GM04503 (cell line): ENCODE results near the gene TMEM35A.
"Not testable (repeated sequence)": the region's sequence is repeated elsewhere in the genome, so short reads cannot be mapped to it uniquely, and the experiment has no call there.

Source experiments
- DNase-seq: peaks from one replicate; pipeline ENCODE4 v3.0.0-alpha.2; 2012; ENCODE audit warnings: low read depth

Gene TMEM35A, protein sequence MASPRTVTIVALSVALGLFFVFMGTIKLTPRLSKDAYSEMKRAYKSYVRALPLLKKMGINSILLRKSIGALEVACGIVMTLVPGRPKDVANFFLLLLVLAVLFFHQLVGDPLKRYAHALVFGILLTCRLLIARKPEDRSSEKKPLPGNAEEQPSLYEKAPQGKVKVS

DNA sequence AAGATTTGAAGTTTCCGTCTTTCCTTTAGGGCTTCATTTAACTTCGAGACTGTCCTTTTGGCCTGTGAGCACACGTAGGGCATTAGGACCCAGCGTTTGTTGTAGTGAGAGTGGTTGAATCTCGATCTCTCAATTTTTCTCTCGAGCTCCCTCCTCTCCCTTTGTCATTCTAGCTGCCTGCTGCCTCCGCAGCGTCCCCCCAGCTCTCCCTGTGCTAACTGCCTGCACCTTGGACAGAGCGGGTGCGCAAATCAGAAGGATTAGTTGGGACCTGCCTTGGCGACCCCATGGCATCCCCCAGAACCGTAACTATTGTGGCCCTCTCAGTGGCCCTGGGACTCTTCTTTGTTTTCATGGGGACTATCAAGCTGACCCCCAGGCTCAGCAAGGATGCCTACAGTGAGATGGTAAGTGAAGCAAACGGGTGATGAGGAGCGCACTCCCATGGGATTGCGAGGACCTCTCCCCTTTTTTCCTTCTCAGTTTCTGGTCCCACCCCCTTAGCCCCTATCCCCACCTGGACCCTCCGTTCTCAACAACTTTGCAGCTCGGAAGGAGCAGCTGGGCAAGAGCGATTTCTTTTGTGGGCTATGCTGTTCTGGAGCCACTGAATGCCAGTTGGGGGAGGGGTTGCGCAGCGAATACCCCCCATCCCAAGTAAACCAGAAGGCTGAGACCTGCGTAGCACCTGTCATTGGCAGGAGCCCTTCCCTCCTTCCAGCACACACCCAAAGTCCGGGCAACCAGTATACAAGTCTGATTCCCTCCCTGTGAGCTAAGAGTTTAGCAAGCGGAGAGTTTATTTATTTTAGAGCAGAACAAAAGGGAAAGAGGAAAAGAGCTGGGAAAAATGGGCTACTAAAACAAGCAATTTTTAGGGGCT is at the start of gene TMEM35A:
TSS of gene TMEM35A (plus strand) at position 164 of the 883 bp plus-strand sequence. CDS start at position 288, 124 bp downstream.
- no peak for DNase-seq

DNA sequence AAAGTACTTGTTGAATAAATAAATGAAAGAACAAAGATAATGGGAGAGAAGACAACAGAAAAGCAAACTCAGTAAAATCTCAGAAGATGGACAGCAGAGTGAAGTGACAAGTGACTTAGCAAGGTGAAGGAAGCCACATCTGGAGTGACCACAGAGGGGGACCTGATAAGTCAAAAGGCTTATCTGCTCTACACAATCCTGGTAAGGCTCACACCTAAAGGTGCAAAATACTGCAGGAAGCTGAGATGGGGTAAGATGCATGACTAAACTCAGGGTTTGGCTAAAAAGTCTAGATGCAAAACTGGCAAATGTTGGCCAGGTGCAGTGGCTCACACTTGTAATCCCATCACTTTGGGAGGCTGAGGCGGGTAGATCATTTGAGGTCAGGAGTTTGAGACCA is 49.0 kb upstream of the TMEM35A start:
- no peak for DNase-seq

DNA sequence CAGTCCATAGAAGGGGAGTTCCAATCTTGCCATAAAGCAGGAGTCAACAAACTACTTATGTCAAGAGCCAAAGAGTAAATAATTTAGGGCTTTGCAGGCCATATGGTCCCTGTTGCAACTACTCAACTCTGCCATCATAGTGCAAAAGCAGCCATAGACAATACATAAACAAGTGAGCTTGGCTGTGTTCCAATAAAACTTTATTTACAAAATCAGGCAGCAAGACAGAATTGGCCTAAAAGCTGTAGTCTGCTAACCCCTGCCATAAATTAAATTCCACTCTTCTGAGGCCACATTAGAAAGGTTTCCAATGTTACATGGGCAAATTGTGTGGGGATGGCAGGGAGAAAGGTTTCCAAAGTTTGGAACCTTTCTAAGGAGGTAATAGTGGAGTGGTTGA is 41.4 kb upstream of the TMEM35A start:
- DNase-seq: no peak

DNA sequence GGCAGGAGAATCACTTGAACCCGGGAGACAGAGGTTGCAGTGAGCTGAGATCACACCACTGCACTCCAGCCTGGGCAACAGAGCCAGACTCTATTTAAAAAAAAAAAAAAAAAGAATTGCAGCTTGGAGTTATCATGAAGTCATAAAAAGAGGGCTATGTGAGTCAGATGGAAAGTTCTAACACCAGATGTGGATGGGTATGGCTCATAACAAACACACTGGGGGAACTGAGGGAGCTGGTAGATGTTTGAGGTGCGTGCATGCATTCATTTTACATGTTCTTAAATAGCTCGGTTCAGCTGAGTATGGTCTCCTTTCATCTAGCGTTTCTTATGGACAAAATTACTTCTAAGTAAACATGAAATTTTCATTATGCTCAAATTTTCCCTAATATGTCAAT is 38.5 kb upstream of the TMEM35A start:
- no peak for DNase-seq

DNA sequence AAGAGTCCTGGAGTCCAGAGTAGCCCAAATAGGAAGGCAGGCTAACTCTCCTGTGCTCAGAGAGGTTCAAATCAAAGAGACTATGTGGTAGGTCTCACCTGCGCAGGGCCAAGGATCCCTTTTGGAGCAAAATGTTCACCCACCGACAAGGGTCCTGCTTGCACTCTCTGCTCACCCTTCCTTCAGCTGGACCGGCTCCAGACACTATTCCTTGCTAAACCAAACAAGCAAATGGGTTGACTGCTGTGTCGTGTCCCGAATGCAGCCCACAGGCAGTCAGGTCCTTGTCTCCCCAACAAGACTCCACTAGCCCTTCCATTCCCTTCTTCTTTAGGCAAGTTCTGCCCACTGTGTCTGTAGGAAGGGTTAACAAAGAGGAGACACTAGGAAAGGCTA is 27.5 kb upstream of the TMEM35A start:
- DNase-seq: no peak

DNA sequence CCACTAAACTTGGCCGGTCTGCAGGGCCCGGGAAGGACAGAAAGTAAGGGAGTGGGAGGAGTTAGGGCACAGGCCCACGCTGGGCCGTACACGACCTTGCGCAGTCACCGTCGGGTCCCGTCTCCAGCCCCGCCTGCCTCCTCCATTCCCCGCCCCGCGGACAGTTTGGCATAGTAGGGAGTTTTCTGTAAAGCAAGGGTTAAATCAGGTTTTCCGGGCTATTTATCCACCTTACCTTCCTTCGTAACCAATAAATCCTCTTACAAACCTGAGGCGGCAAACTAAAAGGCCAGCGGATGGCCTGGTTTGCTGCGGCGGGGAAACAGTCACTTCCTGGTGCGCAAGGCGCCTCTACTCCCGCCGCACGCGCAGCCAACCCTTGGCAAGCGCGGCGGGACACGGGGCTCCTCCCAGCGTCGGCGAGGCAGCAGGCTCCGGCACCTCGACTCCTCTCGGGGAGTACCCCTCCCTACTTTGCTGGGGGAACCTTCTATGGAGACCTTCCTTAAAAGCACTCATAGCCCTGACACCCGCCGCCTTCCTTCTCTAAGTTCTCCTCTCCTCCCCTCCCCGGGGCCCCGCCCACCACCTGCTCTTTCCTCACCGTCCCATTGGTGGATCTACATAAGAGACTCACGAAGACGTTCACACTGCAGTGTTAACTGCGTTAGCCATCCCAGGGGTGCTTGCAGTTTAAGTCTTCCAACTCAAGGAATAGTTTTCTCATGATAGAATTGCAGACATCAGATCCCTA is 27.0 kb upstream of the TMEM35A start, which contains the start of gene TRMT2B:
TSS of gene TRMT2B (minus strand) at position 563 of the 754 bp plus-strand sequence. CDS start 9,822 bp downstream, outside the sequence.
- peak; percentile 27 for DNase-seq

DNA sequence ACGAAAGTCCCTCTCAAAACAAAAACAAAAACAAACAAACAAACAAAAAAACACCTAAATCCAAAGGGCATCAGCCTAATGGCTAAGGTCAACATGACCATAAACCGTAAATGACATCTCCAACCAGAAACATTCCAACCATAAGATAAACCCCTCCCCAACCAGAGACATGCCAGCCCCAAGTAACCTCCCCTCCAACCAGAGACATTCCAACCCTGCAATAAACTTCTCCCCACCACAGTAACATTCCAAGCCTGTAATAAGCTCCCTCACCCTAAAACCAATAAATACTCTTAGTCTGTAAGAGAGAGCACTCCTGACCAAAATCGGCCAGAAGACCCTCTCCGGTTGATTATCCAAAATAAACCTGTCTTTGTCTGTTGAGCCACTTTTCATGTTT is 22.1 kb upstream of the TMEM35A start:
- DNase-seq: not testable (repeated sequence)

DNA sequence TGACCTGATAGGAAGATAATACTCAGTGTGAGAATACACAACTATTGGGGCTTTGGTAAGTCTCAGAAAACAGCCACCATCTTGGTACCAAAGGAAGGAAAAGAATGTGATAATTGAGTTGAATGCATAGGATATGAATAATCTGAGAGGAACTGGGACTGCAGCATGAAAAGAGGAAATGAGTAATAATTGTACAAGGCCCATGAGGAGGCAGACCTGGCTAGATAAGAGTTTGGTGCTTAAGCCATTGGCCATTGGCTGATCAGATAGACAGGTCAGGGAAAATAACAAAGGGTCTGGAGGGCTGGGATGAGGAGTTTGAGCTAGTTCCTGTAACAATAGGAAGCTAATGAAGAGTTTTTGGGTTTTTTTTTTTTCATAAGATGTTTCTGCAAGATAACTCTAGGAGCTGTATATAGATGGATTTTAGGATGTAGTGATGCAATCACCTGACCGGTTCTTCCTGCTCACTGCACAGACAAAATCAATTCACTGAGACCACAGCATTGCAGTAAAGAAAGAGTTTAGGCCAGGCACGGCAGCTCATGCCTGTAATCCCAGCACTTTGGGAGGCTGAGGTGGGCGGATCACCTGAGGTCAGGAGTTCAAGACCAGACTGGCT is 21.5 kb upstream of the TMEM35A start:
- peak; percentile 25 for DNase-seq

DNA sequence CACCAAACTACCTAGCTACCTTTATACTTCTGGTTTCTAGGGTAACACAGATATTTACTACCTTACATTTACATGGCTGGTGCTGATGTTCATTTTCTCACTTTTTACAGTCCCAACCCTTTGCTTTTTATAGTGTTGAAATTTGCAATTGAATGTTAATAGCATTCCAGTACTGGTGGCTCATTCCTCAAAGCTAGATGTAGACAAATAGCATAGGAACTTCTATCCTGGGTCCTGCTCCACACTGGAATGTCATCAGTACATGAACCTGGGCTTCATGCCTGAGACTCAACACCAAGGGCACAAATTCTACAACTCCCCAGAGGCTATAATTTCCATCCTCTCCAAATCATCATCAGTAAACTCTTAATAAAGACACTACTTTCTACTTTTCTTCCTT is 16.5 kb upstream of the TMEM35A start:
- peak; percentile 56 for DNase-seq

DNA sequence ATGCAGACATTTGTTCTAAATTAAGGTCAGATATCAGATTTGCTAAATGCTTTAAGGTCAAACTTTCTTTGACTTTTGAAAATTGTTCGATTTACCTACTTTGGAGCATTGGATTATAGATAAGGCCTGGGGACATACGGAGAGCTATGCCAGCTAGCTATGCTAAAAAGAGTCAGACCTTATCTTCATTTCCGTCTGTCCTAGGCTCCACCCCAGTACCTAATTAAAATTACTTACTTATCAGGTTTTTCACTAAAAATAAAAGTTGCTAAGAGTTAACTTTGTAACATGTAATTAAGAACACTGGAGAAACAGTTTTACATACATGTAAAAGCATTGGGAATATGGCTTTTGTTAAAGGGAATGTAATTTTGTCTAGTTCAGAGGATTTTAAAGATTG is 7.1 kb upstream of the TMEM35A start:
- no peak for DNase-seq

DNA sequence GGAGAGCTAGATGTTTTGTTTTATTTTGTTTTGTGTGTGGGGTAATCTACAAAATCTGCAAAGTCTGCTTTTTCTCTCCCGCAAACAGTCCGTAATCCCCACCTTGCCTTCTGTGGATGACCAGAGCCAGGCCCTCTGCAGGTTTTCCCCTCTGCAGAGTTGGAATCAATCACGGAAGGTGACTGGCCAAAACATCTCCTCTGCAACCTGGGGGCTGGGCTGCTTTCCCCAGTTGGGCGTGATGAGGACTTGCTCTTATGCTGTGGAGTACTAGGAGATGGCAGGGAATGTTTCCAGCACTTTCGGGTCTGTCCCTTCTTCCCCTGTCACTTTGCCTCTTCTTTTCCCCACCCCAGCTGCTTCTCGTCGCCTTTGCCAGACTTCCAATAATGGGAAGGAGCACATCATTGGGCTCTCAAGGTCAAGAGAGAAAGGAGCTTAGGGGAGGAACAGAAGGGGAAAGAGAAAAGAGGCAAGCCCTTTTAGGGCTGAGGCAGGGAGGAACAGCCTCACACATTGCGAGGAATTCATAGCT is 1.1 kb downstream of the TMEM35A start:
- DNase-seq: no peak

DNA sequence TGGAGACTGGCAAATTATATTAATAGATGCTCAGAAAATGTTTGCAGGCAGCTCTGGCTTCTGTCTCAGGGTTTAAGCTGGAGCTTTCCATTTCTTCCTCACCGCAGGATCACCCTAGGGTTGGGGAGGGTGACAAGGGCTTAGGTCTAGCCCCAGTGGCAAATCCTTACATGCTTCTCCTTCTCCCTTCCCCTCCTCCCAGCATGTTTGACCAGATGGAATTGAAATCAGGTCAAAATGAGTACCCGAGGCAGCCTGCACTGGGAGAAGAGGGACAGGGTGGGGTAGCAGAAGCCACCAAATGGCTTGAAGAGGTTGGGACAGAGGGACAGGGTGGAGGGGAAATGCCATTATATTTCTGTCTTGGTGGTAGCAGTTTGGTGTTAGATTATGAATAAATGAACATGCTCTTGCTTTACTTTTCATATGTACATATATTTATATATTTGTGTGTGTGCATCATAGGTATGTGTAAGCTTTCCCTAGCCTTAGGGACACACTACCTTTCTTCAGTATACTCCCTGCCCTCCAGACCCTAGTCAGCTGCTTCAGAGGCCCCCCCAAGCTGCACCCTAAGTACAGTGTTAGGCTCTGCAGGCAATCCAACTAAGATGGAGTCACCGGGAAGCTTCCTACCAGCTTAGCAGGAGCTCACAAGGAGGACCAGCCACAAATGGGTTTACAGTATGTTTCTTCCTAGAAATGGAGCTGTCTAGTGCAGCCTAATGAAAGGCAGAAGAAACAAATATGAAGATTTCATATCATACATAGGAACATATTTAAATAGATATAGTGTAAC is 1.8 kb downstream of the TMEM35A start:
- no peak for DNase-seq

DNA sequence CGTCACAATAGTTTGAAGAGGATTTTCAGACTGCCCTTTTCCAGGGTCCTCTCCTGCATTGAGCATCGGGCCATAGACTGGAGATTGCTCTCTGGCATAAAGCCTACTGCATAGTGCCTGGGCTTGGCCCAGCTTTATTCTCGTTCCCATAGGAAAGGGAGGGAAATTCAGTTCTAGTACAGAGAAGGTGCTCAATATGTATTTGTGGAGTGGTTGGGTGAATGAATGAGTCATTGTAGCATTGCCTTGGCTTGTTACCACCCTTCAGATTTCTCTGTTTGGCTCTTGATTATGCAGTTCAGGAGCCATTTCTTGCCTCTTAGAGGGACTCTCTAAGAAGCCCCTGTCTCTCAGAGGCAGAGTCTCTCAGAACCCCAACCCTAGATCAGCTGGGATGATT is 2.6 kb downstream of the TMEM35A start:
- no peak for DNase-seq

DNA sequence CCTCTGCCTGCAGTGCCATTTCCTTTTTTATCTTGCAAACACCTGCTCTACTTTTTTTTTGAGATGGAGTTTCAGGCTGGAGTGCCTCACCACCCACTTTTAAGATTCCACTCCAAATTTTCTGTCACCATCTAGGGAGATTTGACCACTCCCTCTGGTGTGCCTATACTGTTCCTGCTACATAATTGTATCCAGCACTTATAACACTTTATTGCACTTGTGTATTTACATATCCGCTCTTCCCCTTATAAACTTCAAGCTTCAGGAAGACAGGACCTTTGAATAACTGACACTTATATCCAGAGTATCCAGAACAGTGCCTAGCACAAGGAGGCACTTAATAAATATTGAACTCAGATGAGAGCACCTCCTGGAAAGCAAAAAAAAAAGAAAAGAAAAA is 13.1 kb downstream of the TMEM35A start:
- no peak for DNase-seq

DNA sequence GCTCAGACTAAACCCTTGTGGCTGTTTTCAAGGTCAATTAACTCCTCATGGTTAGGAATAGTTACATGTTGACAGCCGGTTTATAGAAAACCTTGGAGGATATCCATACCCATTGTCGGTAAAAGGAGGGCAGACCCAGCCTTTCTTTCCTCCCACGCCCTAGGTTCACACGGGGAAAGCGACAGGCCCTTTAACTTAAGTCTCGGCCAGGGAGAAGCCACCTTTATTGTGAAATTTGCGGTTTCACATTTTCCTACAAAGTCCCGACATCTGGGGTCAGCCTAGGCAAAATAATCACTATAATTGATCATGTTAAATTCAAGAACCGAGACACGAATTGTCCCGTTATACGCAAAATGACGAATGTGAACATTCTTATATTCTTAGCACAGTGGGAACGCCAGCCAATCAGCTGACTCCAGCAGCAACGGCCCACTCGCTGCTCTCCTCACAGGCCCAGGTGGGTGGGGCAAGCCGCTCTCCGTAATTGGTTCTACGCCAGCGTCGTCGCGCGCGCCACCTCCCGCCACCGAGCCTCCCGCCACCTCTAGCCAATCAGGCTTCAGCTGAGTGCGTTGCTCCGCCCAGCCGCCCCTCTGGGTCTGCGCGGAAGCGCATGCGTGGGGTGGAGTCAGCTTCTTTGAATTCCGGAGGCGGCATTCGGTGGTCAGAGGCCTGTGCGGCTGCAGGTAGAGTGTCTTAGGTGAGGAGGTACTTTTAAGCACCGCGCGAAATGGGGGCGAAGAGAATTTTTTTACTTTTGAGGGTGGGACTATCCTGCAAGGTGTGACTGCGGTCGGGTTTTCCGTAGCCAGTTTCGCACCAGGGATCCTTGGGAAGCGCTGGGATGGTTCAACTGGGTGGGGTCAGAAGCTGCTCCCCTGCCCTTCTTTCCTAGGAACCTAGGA is 19.1 kb downstream of the TMEM35A start, which contains the start of gene CENPI:
TSS of gene CENPI (plus strand) at position 659 of the 908 bp plus-strand sequence. CDS start 2,867 bp downstream, outside the sequence.
- DNase-seq: peak; percentile 45

DNA sequence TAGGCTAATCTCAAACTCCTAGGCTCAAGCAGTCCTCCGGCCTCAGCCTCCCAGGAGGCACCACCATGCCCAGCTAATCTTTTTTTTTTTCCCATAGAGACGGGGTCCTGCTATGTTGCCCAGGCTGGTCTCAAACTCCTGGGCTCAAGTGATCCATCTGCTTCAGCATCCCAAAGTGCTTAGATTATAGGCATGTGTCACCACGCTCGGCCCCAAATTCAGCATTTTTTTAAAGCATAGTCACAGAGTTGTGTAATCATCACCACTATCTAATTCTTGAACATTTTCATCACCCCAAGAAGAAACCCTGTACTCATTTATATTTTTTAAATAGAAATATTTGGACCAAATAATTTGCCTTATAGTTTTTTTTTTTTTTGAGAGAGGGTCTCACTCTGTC is 29.6 kb downstream of the TMEM35A start:
- peak; percentile 24 for DNase-seq

DNA sequence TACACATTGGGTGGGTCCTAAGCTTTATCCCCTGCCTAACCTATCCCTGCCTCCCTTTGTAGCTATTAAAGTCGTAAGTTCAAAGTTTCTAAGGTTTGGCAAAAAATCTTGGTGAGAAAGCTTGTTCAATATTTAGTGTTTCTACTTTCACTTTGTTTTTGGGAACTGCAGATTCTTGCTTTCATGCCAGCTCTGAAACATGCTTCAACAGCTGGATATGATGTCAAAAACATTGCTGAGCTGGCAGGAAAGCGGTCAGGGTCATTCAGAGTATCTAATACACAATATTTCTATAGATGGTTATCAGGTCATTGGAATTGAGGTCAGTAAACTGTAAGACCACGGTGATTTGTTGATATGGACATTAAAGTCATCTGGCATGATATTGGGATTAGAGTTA is 39.0 kb downstream of the TMEM35A start:
- no peak for DNase-seq

DNA sequence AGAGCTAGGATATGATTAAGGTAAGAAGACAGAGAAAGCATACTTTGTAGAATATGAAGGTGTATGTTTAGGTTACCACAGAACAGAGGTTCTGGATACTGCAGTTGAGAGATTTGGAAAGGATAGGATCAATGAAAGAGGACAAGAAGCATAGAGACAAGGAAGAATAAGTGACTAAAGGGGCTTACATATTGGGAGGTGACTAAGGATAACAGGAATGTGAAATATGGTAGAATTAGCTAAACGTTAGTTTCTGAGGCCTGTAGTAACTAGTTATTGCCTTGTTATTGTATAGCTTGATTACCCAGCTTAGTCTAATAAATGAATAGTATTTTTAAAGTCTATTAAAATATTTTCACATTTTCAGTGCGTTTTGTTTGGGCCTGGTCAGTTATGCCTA is 57.6 kb downstream of the TMEM35A start:
- no peak for DNase-seq
